H1 (cell line): ENCODE results near the gene CD247. TPM values are rescaled to one million over a fixed set of nuclear protein-coding genes. Genes with fewer than 3 reads are reported as not detected.

Experiments
- CTCF ChIA-PET: fragments of 300-600 bp; sonication (Branson Sonifier 250); formaldehyde crosslinking; loops from one replicate; lab custom pipeline; 2021; ENCODE audit not compliant: partially characterized antibody; lab: Charles Lee
- POLR2A ChIA-PET: fragments of 300-600 bp; sonication (Branson Sonifier 250); formaldehyde crosslinking; loops from one replicate; lab custom pipeline; 2021; ENCODE audit warnings: inconsistent platforms; ENCODE audit not compliant: partially characterized antibody; lab: Charles Lee
- DNase-seq, 2 experiments: peaks; one replicate each; pipeline versions ENCODE4 v3.0.0 to v3.0.0-alpha.2; 2010 to 2022; ENCODE audit warnings: low spot score in 2 of 2, low read depth in 1 of 2, mixed read lengths in 1 of 2
- FAIRE-seq: peaks from 2 replicates; lab custom pipeline; 2011; peaks lifted over from hg19 to GRCh38; lab: Jason Lieb, UNC
- H2AFZ ChIP-seq: 2 replicates; pipeline ENCODE4 v1.8.1; 2012; ENCODE audit warnings: low read length, inconsistent platforms
- H2AK5ac ChIP-seq: 2 replicates; pipeline ENCODE4 v1.6.1; 2013; ENCODE audit warnings: low read depth, low read length
- H2BK120ac ChIP-seq: replicated peaks from 2 replicates; pipeline ENCODE3; 2013; ENCODE audit warnings: low read depth, low read length, inconsistent platforms
- H2BK12ac ChIP-seq: 2 replicates; pipeline ENCODE4 v1.6.1; 2013; ENCODE audit warnings: low read depth, low read length
- H2BK15ac ChIP-seq: 2 replicates; pipeline ENCODE4 v1.6.1; 2013; ENCODE audit warnings: low read length
- H2BK20ac ChIP-seq: 2 replicates; pipeline ENCODE4 v1.6.1; 2013; ENCODE audit warnings: low read length
- H2BK5ac ChIP-seq: 2 replicates; pipeline ENCODE4 v1.6.1; 2013; ENCODE audit warnings: low read depth, low read length
- H3K14ac ChIP-seq: 2 replicates; pipeline ENCODE4 v1.6.1; 2013; ENCODE audit warnings: inconsistent platforms; ENCODE audit not compliant: insufficient read length
- H3K18ac ChIP-seq: 2 replicates; pipeline ENCODE4 v1.6.1; 2013; ENCODE audit warnings: low read length; ENCODE audit errors: extremely low read depth
- H3K23ac ChIP-seq: 2 replicates; pipeline ENCODE4 v1.6.1; 2013; ENCODE audit warnings: inconsistent platforms; ENCODE audit not compliant: insufficient read length
- H3K23me2 ChIP-seq: 2 replicates; pipeline ENCODE4 v1.6.1; 2013; ENCODE audit warnings: low read depth, low read length
- H3K27ac ChIP-seq: 2 replicates; pipeline ENCODE4 v1.6.1; 2011; ENCODE audit warnings: low read depth, low read length, inconsistent platforms
- H3K27me3 ChIP-seq, 4 experiments: replicated peaks in 1 of 4; 1 replicate in 1 of 4; 2 replicates in 3 of 4; pipeline versions ENCODE4 v1.6.1 to v1.8.1; 2011 to 2013; ENCODE audit warnings: low read length in 3 of 4, mild to moderate bottlenecking in 3 of 4, inconsistent platforms in 2 of 4, mixed read lengths in 2 of 4, moderate library complexity in 1 of 4; ENCODE audit not compliant: control insufficient read depth in 3 of 4, insufficient read depth in 3 of 4; ENCODE audit errors: extremely low read depth in 1 of 4
- H3K36me3 ChIP-seq, 4 experiments: 2 replicates each; pipeline versions ENCODE4 v1.6.1 to v1.8.1; 2011 to 2013; ENCODE audit warnings: mild to moderate bottlenecking in 4 of 4, low read length in 3 of 4, moderate library complexity in 2 of 4, control low read depth in 1 of 4, inconsistent platforms in 1 of 4; ENCODE audit not compliant: insufficient read depth in 4 of 4, control insufficient read depth in 2 of 4
- H3K4ac ChIP-seq: replicated peaks from 2 replicates; pipeline ENCODE3; 2013; ENCODE audit warnings: low read length, low read depth, mixed read lengths, inconsistent platforms; ENCODE audit not compliant: insufficient read length
- H3K4me1 ChIP-seq, 4 experiments: replicated peaks in 1 of 4; 1 replicate in 1 of 4; 2 replicates in 3 of 4; pipeline versions ENCODE4 v1.6.1 to v1.8.1; 2011 to 2013; ENCODE audit warnings: low read length in 3 of 4, inconsistent platforms in 2 of 4, mixed read lengths in 1 of 4; ENCODE audit not compliant: insufficient read depth in 4 of 4, control insufficient read depth in 3 of 4
- H3K4me2 ChIP-seq, 2 experiments: 2 replicates each; pipeline versions ENCODE4 v1.6.1 to v1.8.1; 2011 to 2013; ENCODE audit warnings: low read depth in 2 of 2, low read length in 2 of 2, control low read depth in 1 of 2, inconsistent platforms in 1 of 2, mild to moderate bottlenecking in 1 of 2; ENCODE audit not compliant: insufficient read depth in 1 of 2
- H3K4me3 ChIP-seq, 4 experiments: fragments of 200-600, 300-600 bp in 1 of 4; sonication (generic), shearing (Covaris generic), sonication (Bioruptor Twin) in 1 of 4; 2 replicates each; pipeline versions ENCODE4 v1.5.1 to v1.8.1; 2011 to 2016; ENCODE audit warnings: low read length in 4 of 4, low read depth in 3 of 4, control low read depth in 2 of 4, inconsistent platforms in 2 of 4, mild to moderate bottlenecking in 2 of 4, mixed read lengths in 1 of 4, moderate library complexity in 1 of 4; ENCODE audit not compliant: insufficient read depth in 2 of 4; ENCODE audit errors: extremely low read depth in 1 of 4
- H3K56ac ChIP-seq: replicated peaks from 2 replicates; pipeline ENCODE3; 2013; ENCODE audit warnings: low read depth, mild to moderate bottlenecking, mixed read lengths, low read length, inconsistent platforms; ENCODE audit not compliant: insufficient read length
- H3K79me1 ChIP-seq: 2 replicates; pipeline ENCODE4 v1.6.1; 2013; ENCODE audit warnings: low read depth, low read length, control low read depth
- H3K79me2 ChIP-seq, 2 experiments: 2 replicates each; pipeline versions ENCODE4 v1.6.1 to v1.8.1; 2012 to 2013; ENCODE audit warnings: low read length in 2 of 2, mild to moderate bottlenecking in 2 of 2, inconsistent platforms in 1 of 2; ENCODE audit not compliant: insufficient read depth in 2 of 2, control insufficient read depth in 1 of 2
- H3K9ac ChIP-seq, 4 experiments: replicated peaks in 1 of 4; 1 replicate in 1 of 4; 2 replicates in 3 of 4; pipeline versions ENCODE4 v1.6.1 to v1.8.1; 2011 to 2013; ENCODE audit warnings: low read depth in 3 of 4, low read length in 3 of 4, control low read depth in 2 of 4, mild to moderate bottlenecking in 2 of 4, moderate library complexity in 2 of 4, inconsistent platforms in 1 of 4; ENCODE audit errors: extremely low read depth in 1 of 4
- H3K9me3 ChIP-seq, 2 experiments: 2 replicates each; pipeline versions ENCODE4 v1.6.1 to v1.8.1; 2012 to 2013; ENCODE audit warnings: mild to moderate bottlenecking in 2 of 2, moderate library complexity in 2 of 2, control low read depth in 1 of 2, inconsistent platforms in 1 of 2, low read depth in 1 of 2, low read length in 1 of 2, mixed read lengths in 1 of 2; ENCODE audit not compliant: insufficient read depth in 2 of 2
- H4K20me1 ChIP-seq, 2 experiments: replicated peaks in 1 of 2; 2 replicates each; pipeline versions ENCODE3 to v1.8.1; 2011 to 2013; ENCODE audit warnings: inconsistent platforms in 2 of 2, low read length in 2 of 2, mild to moderate bottlenecking in 1 of 2; ENCODE audit not compliant: insufficient read depth in 2 of 2, control insufficient read depth in 1 of 2
- H4K5ac ChIP-seq: 2 replicates; pipeline ENCODE4 v1.6.1; 2013; ENCODE audit warnings: low read length, low read depth, mixed read lengths, inconsistent platforms; ENCODE audit not compliant: insufficient read length
- H4K8ac ChIP-seq: 2 replicates; pipeline ENCODE4 v1.8.0; 2013; ENCODE audit warnings: mild to moderate bottlenecking, moderate library complexity, low read length, inconsistent platforms; ENCODE audit not compliant: insufficient read depth; ENCODE audit errors: extremely low read depth
- H4K91ac ChIP-seq: replicated peaks from 2 replicates; pipeline ENCODE3; 2013; ENCODE audit warnings: low read length, mixed read lengths, inconsistent platforms; ENCODE audit not compliant: insufficient read length
- ASH2L ChIP-seq: fragments of 200-600, 300-600 bp; sonication (generic); IDR thresholded peaks from one replicate; pipeline ENCODE4 v1.7.1; 2017; ENCODE audit warnings: low read length
- CEBPB ChIP-seq: IDR thresholded peaks from 2 replicates; pipeline ENCODE4 v1.6.1; 2012; ENCODE audit warnings: low read depth, low read length
- FOSL1 ChIP-seq: IDR thresholded peaks from 2 replicates; pipeline ENCODE4 v1.6.1; 2011; ENCODE audit warnings: mild to moderate bottlenecking, low read depth, low read length, moderate library complexity; ENCODE audit not compliant: insufficient read depth
- GTF2F1 ChIP-seq: IDR thresholded peaks from 2 replicates; pipeline ENCODE4 v1.6.1; 2012; ENCODE audit warnings: low read depth, low read length, improper control_type of control experiment, borderline replicate concordance
- JUND ChIP-seq: IDR thresholded peaks from 2 replicates; pipeline ENCODE4 v1.6.1; 2011; ENCODE audit warnings: mild to moderate bottlenecking, improper control_type of control experiment, low read length
- MAX ChIP-seq: IDR thresholded peaks from 2 replicates; pipeline ENCODE4 v1.6.1; 2012; ENCODE audit warnings: inconsistent platforms
- NANOG ChIP-seq: IDR thresholded peaks from 2 replicates; pipeline ENCODE4 v1.6.1; 2011; ENCODE audit warnings: low read length, low read depth, mild to moderate bottlenecking, inconsistent platforms; ENCODE audit not compliant: insufficient read depth, poor library complexity, severe bottlenecking
- SIN3A ChIP-seq, 2 experiments: IDR thresholded peaks in 1 of 2; conservative IDR thresholded peaks in 1 of 2; 2 replicates each; pipeline ENCODE4 v1.6.1; 2011 to 2012; ENCODE audit warnings: low read length in 2 of 2, improper control_type of control experiment in 1 of 2, low read depth in 1 of 2, mild to moderate bottlenecking in 1 of 2
- SP4 ChIP-seq: IDR thresholded peaks from 2 replicates; pipeline ENCODE4 v1.6.1; 2012; ENCODE audit warnings: low read length, inconsistent platforms
- SUZ12 ChIP-seq: fragments of 200-600 bp; sonication (generic); IDR thresholded peaks from 2 replicates; pipeline ENCODE4 v1.6.1; 2012; ENCODE audit warnings: mild to moderate bottlenecking, inconsistent platforms, low read length, moderate library complexity, mixed read lengths
- TBP ChIP-seq: IDR thresholded peaks from 2 replicates; pipeline ENCODE4 v1.6.1; 2011; ENCODE audit warnings: low read depth, low read length, improper control_type of control experiment
- YY1 ChIP-seq: IDR thresholded peaks from 2 replicates; pipeline ENCODE4 v1.6.1; 2011; ENCODE audit warnings: low read depth, mild to moderate bottlenecking, low read length
- WGBS, 2 experiments: shearing (Covaris generic) in 1 of 2; methylation state at CpG; one replicate each; pipeline versions ENCODE4 v1.1.6 to v1.1.7; 2013 to 2015; ENCODE audit warnings: low lambda C conversion rate in 2 of 2, mixed read lengths in 2 of 2, inconsistent platforms in 1 of 2, low coverage in 1 of 2, missing lambda C conversion rate in 1 of 2; ENCODE audit not compliant: insufficient replicate concordance in 2 of 2, insufficient coverage in 1 of 2, insufficient read length in 1 of 2; ENCODE audit errors: extremely low coverage in 1 of 2, missing lambda C conversion rate in 1 of 2; 5-methylcytosine and 5-hydroxymethylcytosine counted together
- polyA plus RNA-seq, 7 experiments: library from polyadenylated mRNA; depleted of rRNA in 3 of 7; stranded (reverse) in 5 of 7; unstranded in 2 of 7; fragments of >200 nt in 5 of 7; fragments of 200-250 nt in 2 of 7; gene quantifications; 1 replicate in 5 of 7; 2 replicates in 1 of 7; 4 replicates in 1 of 7; pipeline versions ENCODE4 v1.2.1 to v1.2.3, GENCODE V29; 2011 to 2013; ENCODE audit warnings: missing spikeins in 2 of 7, mixed read lengths in 2 of 7
- total RNA-seq: library from RNA; stranded (reverse); fragmentation: NEBNext Ultra II Directional; extraction: Animal tissue kit (Norgen Biotek cat#: 25700); gene quantifications from 2 replicates; pipeline ENCODE4 v1.2.1, GENCODE V29; 2021

CD247 gene
- total and polyA plus RNA-seq, 2 of the 8 experiments (the other 6 are each of a cell fraction or from before 2014, with no cell fraction given) = 2.0 to 2.2 TPM

GRCh38 chr1:167477986-167478385 lies 40.3 kb downstream of the CD247 start:
- Histone ChIP-seq H3K14ac (no peak overlapping the region), H2BK20ac (no peak overlapping the region), H2AFZ (no peak overlapping the region), H3K4ac (no peak overlapping the region), H2BK12ac (no peak overlapping the region), H3K9ac (no peak overlapping the region), H3K18ac (no peak overlapping the region), H2BK15ac (no peak overlapping the region), H4K20me1 (no peaks in the 10 kb centered on the region), H3K79me1 (no peaks in the 10 kb centered on the region), H2BK5ac (no peak overlapping the region), H3K4me3 (no peak overlapping the region), H3K36me3 (no peaks in the 10 kb centered on the region), H3K27ac (no peak overlapping the region), H2AK5ac (no peak overlapping the region), H4K91ac (no peak overlapping the region), H3K4me2 (no peak overlapping the region), H3K23me2 (no peaks in the 10 kb centered on the region), H3K4me1 (no peaks in the 10 kb centered on the region; a peak in 1 of 7 replicates), H3K79me2 (no peaks in the 10 kb centered on the region), H3K9me3 (no peaks in the 10 kb centered on the region), H2BK120ac (no peak overlapping the region), H3K27me3 (no peaks in the 10 kb centered on the region), H3K23ac (no peak overlapping the region), H4K5ac (no peak overlapping the region), H3K56ac (no peak overlapping the region), H4K8ac (no peak overlapping the region)
- FAIRE-seq = no peak
- no peak for DNase-seq
- no peak for TF ChIP-seq YY1
- no peak for TF ChIP-seq FOSL1
- no peak for TF ChIP-seq NANOG
- no peak for TF ChIP-seq SUZ12
- TF ChIP-seq GTF2F1 = no peak
- TF ChIP-seq SP4 = no peak
- no peak for TF ChIP-seq JUND
- no peak for TF ChIP-seq SIN3A (conservative IDR thresholded peaks at IDR 0.05 in 1 of 2, IDR thresholded peaks at IDR 0.05 in 1 of 2; ENCODE audit: low read depth in 1 of 2, low read length in 2 of 2)
- TF ChIP-seq MAX = no peak
- TF ChIP-seq CEBPB = no peak
- TF ChIP-seq TBP = no peak
- no peak for TF ChIP-seq ASH2L
- 87% methylated on average over 5 of the region's 5 CpGs; no CpG with 5 or more reads in 1 of the 2 experiments for WGBS, 2 experiments
- CTCF ChIA-PET = interaction anchor here (0.6 to 2.1 kb wide), 8 partner anchors 11 to 304 kb away, joined by 3 to 5 read pairs (median 3); no protein-coding TSS in a partner anchor
- POLR2A ChIA-PET = interaction anchor here (1.6 kb wide), 1 partner anchor 12 kb away, joined by 3 read pairs; no protein-coding TSS in a partner anchor
